Neural cell (in vitro differentiated cells): ENCODE results near the gene MRPL53. TPM values are rescaled to one million over a fixed set of nuclear protein-coding genes. Genes with fewer than 3 reads are reported as not detected.

ENCODE experiments used
- H2AFZ ChIP-seq: fragments of 200-600, 300-800 bp; sonication (generic), shearing (Covaris generic); 2 replicates; pipeline ENCODE4 v1.6.0; 2014; ENCODE audit warnings: low read depth, mild to moderate bottlenecking, antibody characterized with exemption, low read length, moderate library complexity
- H3F3A ChIP-seq: fragments of 200-600 bp; shearing (Covaris generic); 2 replicates; pipeline ENCODE4 v1.6.1; 2016; ENCODE audit warnings: mild to moderate bottlenecking, moderate library complexity, mixed read lengths, antibody characterized with exemption, low read length; ENCODE audit not compliant: insufficient read depth, poor library complexity, severe bottlenecking
- H3K27ac ChIP-seq: fragments of 200-600, 300-800 bp; sonication (generic), shearing (Covaris generic); 2 replicates; pipeline ENCODE4 v1.5.1; 2014; ENCODE audit warnings: mild to moderate bottlenecking, low read length, moderate library complexity
- H3K27me3 ChIP-seq: fragments of 300-800, 200-600 bp; sonication (generic), shearing (Covaris generic); 2 replicates; pipeline ENCODE4 v1.6.0; 2014; ENCODE audit warnings: mild to moderate bottlenecking, low read depth, low read length, moderate library complexity; ENCODE audit not compliant: insufficient read depth
- H3K36me3 ChIP-seq: fragments of 300-800, 200-600 bp; sonication (generic), shearing (Covaris generic); 2 replicates; pipeline ENCODE4 v1.5.1; 2014; ENCODE audit warnings: mild to moderate bottlenecking, antibody characterized with exemption, low read length, moderate library complexity; ENCODE audit not compliant: insufficient read depth
- H3K4me2 ChIP-seq: fragments of 300-800, 200-600 bp; sonication (generic), shearing (Covaris generic); 2 replicates; pipeline ENCODE4 v1.6.0; 2014; ENCODE audit warnings: mild to moderate bottlenecking, low read length
- H3K4me3 ChIP-seq: fragments of 300-800, 200-600 bp; sonication (generic), shearing (Covaris generic); 2 replicates; pipeline ENCODE4 v1.5.1; 2014; ENCODE audit warnings: mild to moderate bottlenecking, low read length, moderate library complexity
- H3K79me2 ChIP-seq: fragments of 200-600 bp; shearing (Covaris generic); replicated peaks from 2 replicates; pipeline ENCODE4 v1.6.0; 2014; ENCODE audit warnings: mild to moderate bottlenecking, low read length, moderate library complexity; ENCODE audit not compliant: insufficient read depth
- H3K9ac ChIP-seq: fragments of 300-800, 200-600 bp; sonication (generic), shearing (Covaris generic); 2 replicates; pipeline ENCODE4 v1.6.1; 2016; ENCODE audit warnings: mild to moderate bottlenecking, low read length, mixed read lengths
- H3K9me2 ChIP-seq: fragments of 200-600 bp; shearing (Covaris generic); 2 replicates; pipeline ENCODE4 v1.6.1; 2016; ENCODE audit warnings: mild to moderate bottlenecking, low read length, mixed read lengths; ENCODE audit not compliant: insufficient read depth
- H3K9me3 ChIP-seq: fragments of 200-600, 300-800 bp; sonication (generic), shearing (Covaris generic); 2 replicates; pipeline ENCODE4 v1.6.1; 2016; ENCODE audit warnings: mild to moderate bottlenecking, mixed run types, low read length, moderate library complexity, mixed read lengths
- H4K20me1 ChIP-seq: fragments of 200-600 bp; shearing (Covaris generic); 2 replicates; pipeline ENCODE4 v1.6.1; 2016; ENCODE audit warnings: mild to moderate bottlenecking, mixed run types; ENCODE audit not compliant: insufficient read depth
- CTCF ChIP-seq: fragments of 450-650 bp; IDR thresholded peaks from 2 replicates; pipeline ENCODE4 v1.5.1; 2014; ENCODE audit warnings: antibody characterized with exemption, mild to moderate bottlenecking, moderate library complexity; ENCODE audit not compliant: poor library complexity, severe bottlenecking
- EP300 ChIP-seq: fragments of 450-650 bp; conservative IDR thresholded peaks from 2 replicates; pipeline ENCODE4 v1.6.1; 2014; ENCODE audit warnings: antibody characterized with exemption, mild to moderate bottlenecking, moderate library complexity; ENCODE audit not compliant: poor library complexity, severe bottlenecking
- EZH2 ChIP-seq: fragments of 200-600, 300-800 bp; shearing (Covaris generic), sonication (generic); IDR thresholded peaks from 2 replicates; pipeline ENCODE4 v1.6.1; 2014; ENCODE audit warnings: antibody characterized with exemption, low read length, borderline replicate concordance, mild to moderate bottlenecking; ENCODE audit not compliant: insufficient read depth, poor library complexity, severe bottlenecking
- MXI1 ChIP-seq: fragments of 450-650 bp; conservative IDR thresholded peaks from 2 replicates; pipeline ENCODE4 v1.6.1; 2014; ENCODE audit warnings: antibody characterized with exemption, mild to moderate bottlenecking; ENCODE audit not compliant: poor library complexity, severe bottlenecking
- POLR2AphosphoS5 ChIP-seq: IDR thresholded peaks from 2 replicates; pipeline ENCODE4 v1.6.1; 2012
- RAD21 ChIP-seq: fragments of 450-650 bp; conservative IDR thresholded peaks from 2 replicates; pipeline ENCODE4 v1.6.1; 2014; ENCODE audit warnings: antibody characterized with exemption, mild to moderate bottlenecking, moderate library complexity
- REST ChIP-seq: IDR thresholded peaks from 2 replicates; pipeline ENCODE4 v1.6.1; 2012; ENCODE audit warnings: borderline replicate concordance
- SMC3 ChIP-seq: fragments of 450-650 bp; conservative IDR thresholded peaks from 2 replicates; pipeline ENCODE4 v1.6.1; 2014; ENCODE audit warnings: antibody characterized with exemption, mild to moderate bottlenecking, moderate library complexity; ENCODE audit not compliant: poor library complexity
- TAF1 ChIP-seq: IDR thresholded peaks from 2 replicates; pipeline ENCODE4 v1.6.1; 2012; ENCODE audit warnings: low read depth
- polyA plus RNA-seq: library from polyadenylated mRNA; depleted of rRNA; stranded (reverse); fragments of >200 nt; gene quantifications from 2 replicates; pipeline ENCODE4 v1.2.3, GENCODE V29; 2014

MRPL53 gene
- polyA plus RNA-seq, 1 donor from 2014 or later = 28.0 TPM

- TF ChIP-seq RAD21 (no peak), EZH2 (no peak), REST (no peak), SMC3 (no peak)
- Histone ChIP-seq H3K27me3 (peaks cover 76% of the 10 kb centered on the region), H3K79me2 (peaks cover 6% of the 10 kb centered on the region), H3K27ac (no peak overlapping the region), H3K4me3 (no peak overlapping the region), H3F3A (peaks cover 3% of the 10 kb centered on the region), H2AFZ (no peak overlapping the region), H4K20me1 (no peaks in the 10 kb centered on the region), H3K36me3 (peaks cover 7% of the 10 kb centered on the region), H3K4me2 (no peak overlapping the region), H3K9me2 (no peaks in the 10 kb centered on the region), H3K9me3 (no peaks in the 10 kb centered on the region), H3K9ac (no peak overlapping the region)
Measured at GRCh38 chr2:74504591-74504990, 32.1 kb upstream of the MRPL53 start.

GRCh38 chr2:74503506-74504475 lies 31.3 kb upstream of the MRPL53 start:
- Histone ChIP-seq H2AFZ (no peak overlapping the region), H3K9me3 (no peaks in the 10 kb centered on the region), H3K9me2 (no peaks in the 10 kb centered on the region), H3K36me3 (peaks cover 7% of the 10 kb centered on the region), H3K4me3 (peak overlapping the region; percentile 30), H3K27ac (no peak overlapping the region), H3F3A (peaks cover 3% of the 10 kb centered on the region), H4K20me1 (no peaks in the 10 kb centered on the region), H3K9ac (no peak overlapping the region), H3K27me3 (peaks cover 77% of the 10 kb centered on the region), H3K79me2 (peaks cover 6% of the 10 kb centered on the region), H3K4me2 (no peak overlapping the region)
- no peak for TF ChIP-seq TAF1
- TF ChIP-seq EP300 = no peak
- TF ChIP-seq RAD21 = no peak
- TF ChIP-seq MXI1 = no peak
- no peak for TF ChIP-seq SMC3
- TF ChIP-seq POLR2AphosphoS5 = no peak
- TF ChIP-seq CTCF = no peak
- no peak for TF ChIP-seq REST
